Esophagus squamous epithelium (tissue), 5 donors: ENCODE results near the gene FFAR1. TPM values are rescaled to one million over a fixed set of nuclear protein-coding genes. Genes with fewer than 3 reads are reported as not detected.
"Not testable (repeated sequence)": the region's sequence is repeated elsewhere in the genome, so short reads cannot be mapped to it uniquely, and the experiment has no call there.

Experiments used
- DNase-seq: peaks from one replicate; lab custom pipeline; 2025; lab: John Stamatoyannopoulos, UW
- H3K27ac ChIP-seq, 4 donors: fragments of 200-600 bp; sonication (generic); one replicate each; pipeline ENCODE4 v1.5.1; 2016 to 2019; ENCODE audit warnings: mild to moderate bottlenecking in 1 of 4
- H3K27me3 ChIP-seq, 4 donors: fragments of 200-600 bp; sonication (generic); 1 replicate in 3 of 4; 2 replicates in 1 of 4; pipeline versions ENCODE4 v1.5.1 to v1.6.0; 2017 to 2021; ENCODE audit warnings: antibody characterized with exemption in 1 of 4
- H3K36me3 ChIP-seq, 3 donors: fragments of 200-600 bp; sonication (generic); one replicate each; pipeline ENCODE4 v1.5.1; 2016 to 2019
- H3K4me1 ChIP-seq, 3 donors: fragments of 200-600 bp; sonication (generic); one replicate each; pipeline ENCODE4 v1.5.1; 2017 to 2019
- H3K4me3 ChIP-seq, 4 donors: fragments of 200-600 bp; sonication (generic); 1 replicate in 3 of 4; 2 replicates in 1 of 4; pipeline ENCODE4 v1.5.1; 2016 to 2019; ENCODE audit warnings: mild to moderate bottlenecking in 2 of 4, moderate library complexity in 1 of 4
- H3K9me3 ChIP-seq, 3 donors: fragments of 200-600 bp; sonication (generic); one replicate each; pipeline ENCODE4 v1.5.1; 2016 to 2019
- POLR2A ChIP-seq, 4 donors: fragments of 450-650 bp; IDR thresholded peaks; one replicate each; pipeline ENCODE4 v1.6.1; 2017; ENCODE audit warnings: antibody characterized with exemption in 4 of 4, mild to moderate bottlenecking in 4 of 4, moderate library complexity in 3 of 4
- WGBS, 2 donors: methylation state at CpG; one replicate each; pipeline ENCODE4 v1.1.5; 2018; 5-methylcytosine and 5-hydroxymethylcytosine counted together
- intact Hi-C: fragments of 100-400 bp; cut with DNase I; formaldehyde crosslinking; loops from one replicate; pipeline ENCODE4 v1.15.0; 2022
- total RNA-seq, 4 donors: library from RNA; depleted of rRNA; stranded (reverse); fragments of >200 nt; gene quantifications; one replicate each; pipeline ENCODE4 v1.1.0, GENCODE V29; 2016
- TF ChIP-seq, protein P1 (sequence below), 6 experiments: fragments of 450-650 bp in 4 of 6; fragments of 200-600 bp in 2 of 6; sonication (generic) in 2 of 6; IDR thresholded peaks; one replicate each; pipeline ENCODE4 v1.5.1; 2016 to 2019; ENCODE audit warnings: antibody characterized with exemption in 6 of 6, mild to moderate bottlenecking in 4 of 6, moderate library complexity in 4 of 6
- donor health status: DM: yes; HTN: yes; CAD: no.

The FFAR1 gene
- total RNA-seq, 4 donors from 2014 or later: not detected

DNA sequence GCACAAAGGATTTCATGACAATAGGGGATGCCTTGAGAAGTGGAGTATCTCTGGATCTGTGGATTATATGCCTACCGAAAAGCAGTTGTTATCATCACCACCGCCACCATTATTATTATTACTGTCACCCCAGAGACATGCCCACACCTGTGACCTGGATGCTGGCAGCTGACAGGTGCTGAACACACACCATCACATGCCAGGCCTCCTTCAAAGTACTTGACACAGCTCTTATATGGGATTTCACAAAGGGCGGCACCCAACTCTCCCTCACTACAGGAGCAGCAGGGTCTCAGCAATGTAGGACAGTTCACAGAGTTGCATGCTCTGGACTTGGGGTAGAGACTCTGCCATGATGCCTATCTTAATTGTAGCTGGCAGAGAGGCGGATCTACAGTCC is 17.6 kb downstream of the FFAR1 start:
- TF ChIP-seq, protein P1, sequence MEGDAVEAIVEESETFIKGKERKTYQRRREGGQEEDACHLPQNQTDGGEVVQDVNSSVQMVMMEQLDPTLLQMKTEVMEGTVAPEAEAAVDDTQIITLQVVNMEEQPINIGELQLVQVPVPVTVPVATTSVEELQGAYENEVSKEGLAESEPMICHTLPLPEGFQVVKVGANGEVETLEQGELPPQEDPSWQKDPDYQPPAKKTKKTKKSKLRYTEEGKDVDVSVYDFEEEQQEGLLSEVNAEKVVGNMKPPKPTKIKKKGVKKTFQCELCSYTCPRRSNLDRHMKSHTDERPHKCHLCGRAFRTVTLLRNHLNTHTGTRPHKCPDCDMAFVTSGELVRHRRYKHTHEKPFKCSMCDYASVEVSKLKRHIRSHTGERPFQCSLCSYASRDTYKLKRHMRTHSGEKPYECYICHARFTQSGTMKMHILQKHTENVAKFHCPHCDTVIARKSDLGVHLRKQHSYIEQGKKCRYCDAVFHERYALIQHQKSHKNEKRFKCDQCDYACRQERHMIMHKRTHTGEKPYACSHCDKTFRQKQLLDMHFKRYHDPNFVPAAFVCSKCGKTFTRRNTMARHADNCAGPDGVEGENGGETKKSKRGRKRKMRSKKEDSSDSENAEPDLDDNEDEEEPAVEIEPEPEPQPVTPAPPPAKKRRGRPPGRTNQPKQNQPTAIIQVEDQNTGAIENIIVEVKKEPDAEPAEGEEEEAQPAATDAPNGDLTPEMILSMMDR (IDR thresholded peaks at IDR 0.05): no peak
- TF ChIP-seq POLR2A (IDR thresholded peaks at IDR 0.05): no peak
- Histone ChIP-seq H3K4me1 (no peaks in the 10 kb centered on the region), H3K9me3 (no peaks in the 10 kb centered on the region), H3K27me3 (no peaks in the 10 kb centered on the region), H3K27ac (no peak overlapping the region), H3K36me3 (no peaks in the 10 kb centered on the region), H3K4me3 (no peak overlapping the region)
- 86% methylated on average over 2 to 3 of the region's 4 CpGs for WGBS, 2 donors
- DNase-seq: no peak
- intact Hi-C loops: no loop called here

- Histone ChIP-seq H3K4me3 (no peak overlapping the region), H3K4me1 (no peaks in the 10 kb centered on the region), H3K36me3 (no peaks in the 10 kb centered on the region), H3K27ac (no peak overlapping the region), H3K27me3 (peaks cover 0 to 3% (median 0%) of the 10 kb centered on the region in 4 donors), H3K9me3 (no peaks in the 10 kb centered on the region)
- no peak for DNase-seq
- intact Hi-C loops: no loop called here
- 36 to 49% methylated on average over 1 of the region's 1 CpG for WGBS, 2 donors
- TF ChIP-seq, protein P1 (IDR thresholded peaks at IDR 0.05): no peak
- no peak for TF ChIP-seq POLR2A (IDR thresholded peaks at IDR 0.05)
Observed at GRCh38 chr19:35368378-35368777, 20.7 kb downstream of the FFAR1 start.

- intact Hi-C loops: no loop called here
- Histone ChIP-seq H3K4me3 (no peak overlapping the region), H3K27ac (no peak overlapping the region), H3K4me1 (no peaks in the 10 kb centered on the region), H3K9me3 (no peaks in the 10 kb centered on the region), H3K36me3 (no peaks in the 10 kb centered on the region), H3K27me3 (peaks cover 0 to 7% (median 0%) of the 10 kb centered on the region in 4 donors)
- TF ChIP-seq, protein P1 (IDR thresholded peaks at IDR 0.05): no peak
- no peak for TF ChIP-seq POLR2A (IDR thresholded peaks at IDR 0.05)
- no peak for DNase-seq
Observed at GRCh38 chr19:35369522-35369921, 21.8 kb downstream of the FFAR1 start.

- intact Hi-C loops: no loop called here
- Histone ChIP-seq H3K9me3 (no peaks in the 10 kb centered on the region), H3K36me3 (no peaks in the 10 kb centered on the region), H3K4me1 (no peaks in the 10 kb centered on the region), H3K27me3 (peaks cover 0 to 11% (median 0%) of the 10 kb centered on the region in 4 donors), H3K4me3 (no peak within 1 kb of the TSS), H3K27ac (no peak within 1 kb of the TSS)
- DNase-seq: no peak
- no peak for TF ChIP-seq POLR2A (IDR thresholded peaks at IDR 0.05)
- TF ChIP-seq, protein P1 (IDR thresholded peaks at IDR 0.05): no peak
- WGBS, 2 donors: 66 to 86% methylated on average over 4 to 6 of the region's 8 CpGs
Observed at GRCh38 chr19:35370722-35371121, 23.0 kb downstream of the FFAR1 start, which contains the start of gene GPR42. TSS of gene GPR42 (plus strand) at chr19:35371068. CDS start at chr19:35371360, 292 bp downstream.

GRCh38 chr19:35373492-35373891 is 25.8 kb downstream of the FFAR1 start:
- H3K36me3 ChIP-seq: no peaks in the 10 kb centered on the region
- no peak for DNase-seq
- H3K27me3 ChIP-seq: peaks cover 0 to 17% (median 0%) of the 10 kb centered on the region in 4 donors
- TF ChIP-seq, protein P1 (IDR thresholded peaks at IDR 0.05): no peak
- no peak for TF ChIP-seq POLR2A (IDR thresholded peaks at IDR 0.05)
- no peak overlapping the region for H3K27ac ChIP-seq
- H3K4me3 ChIP-seq: no peak overlapping the region
- intact Hi-C loops: no loop called here
- no peaks in the 10 kb centered on the region for H3K4me1 ChIP-seq
- 90 to 93% methylated on average over 3 to 6 of the region's 7 CpGs for WGBS, 2 donors
- H3K9me3 ChIP-seq: no peaks in the 10 kb centered on the region

DNA sequence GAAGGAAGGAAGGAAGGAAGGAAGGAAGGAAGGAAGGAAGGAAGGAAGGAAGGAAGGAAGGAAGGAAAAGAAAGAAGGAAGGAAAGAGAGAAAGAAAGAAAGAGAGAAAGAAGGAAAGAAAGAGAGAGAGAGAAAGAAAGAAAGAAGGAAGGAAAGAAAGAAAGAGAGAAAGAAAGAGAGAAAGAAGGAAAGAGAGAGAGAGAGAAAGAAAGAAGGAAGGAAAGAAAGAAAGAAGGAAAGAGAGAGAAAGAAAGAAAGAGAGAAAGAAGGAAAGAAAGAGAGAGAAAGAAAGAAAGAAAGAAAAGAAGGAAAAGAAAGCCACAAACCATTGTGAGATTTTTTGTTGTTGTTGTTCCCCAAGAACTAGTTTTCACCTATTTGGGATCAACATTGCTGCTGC is 26.3 kb downstream of the FFAR1 start:
- H3K4me3 ChIP-seq, DNase-seq, intact Hi-C loops, H3K27ac ChIP-seq, H3K4me1 ChIP-seq, H3K9me3 ChIP-seq, H3K36me3 ChIP-seq: not testable (repeated sequence)
- peaks cover 0 to 17% (median 0%) of the 10 kb centered on the region in 4 donors for H3K27me3 ChIP-seq
